ENCODE measurements around the gene FBXW9. TPM values are rescaled to one million over a fixed set of nuclear protein-coding genes. Genes with fewer than 3 reads are reported as not detected.

Gene FBXW9
- total and polyA plus RNA-seq, 2 of the 13 experiments (the other 11 are each of a cell fraction or from before 2014, with no cell fraction given): 5.7 to 6.1 TPM

- ChIA-PET POLR2A (interaction anchor here (1.0 to 1.3 kb wide), 2 partner anchors 29 kb away, joined by 5 to 10 read pairs; partner anchors contain the start of genes ZNF490 and ZNF791), CTCF (ENCODE audit: low intra/inter-chr PET ratio, low total read pairs) (interaction anchor here (1.1 to 1.4 kb wide), 2 partner anchors 32 to 76 kb away, joined by 3 to 5 read pairs; no protein-coding TSS in a partner anchor)
- no peaks in the 10 kb centered on the region for H3K79me2 ChIP-seq (ENCODE audit: insufficient read depth, low read length)
- no peaks in the 10 kb centered on the region for H3K27me3 ChIP-seq (ENCODE audit: control insufficient read depth in 1 of 2, insufficient read depth in 2 of 2, low read length in 2 of 2)
- H3K9ac ChIP-seq (ENCODE audit: insufficient read depth, low read depth, low read length): peak overlapping the region; percentile 59
- in situ Hi-C loops (cut with HindIII; ENCODE audit: extremely low pct_ligation_motif_present, low pct_unique_long_range_greater_than_20kb): no loop called here
- intact Hi-C loops (cut with micrococcal nuclease; ENCODE audit: unreplicated experiment): no loop called here
- H3K9me3 ChIP-seq (ENCODE audit: low read length): no peaks in the 10 kb centered on the region
- H3K27ac ChIP-seq (ENCODE audit: extremely low read length, insufficient read depth, low read length): peak overlapping the region; percentile 9
- WGBS (ENCODE audit: low lambda C conversion rate): 43% methylated on average over 29 of the region's 39 CpGs
- peak; percentile 67 for DNase-seq (ENCODE audit: low spot score)
- H3K36me3 ChIP-seq (replicated peaks in 1 of 2; ENCODE audit: control insufficient read depth in 1 of 2, insufficient read depth in 2 of 2, low read length in 2 of 2): no peaks in the 10 kb centered on the region
- peak overlapping the region in 2 of 3 experiments; percentile 42 to 46; a peak in 5 of 6 replicates for H3K4me3 ChIP-seq (replicated peaks in 1 of 3; ENCODE audit: insufficient read depth in 1 of 3, low read depth in 2 of 3, low read length in 3 of 3)
- H3K4me1 ChIP-seq (ENCODE audit: insufficient read depth, low read length): peaks cover 11% of the 10 kb centered on the region; the same call in 1 of the 2 replicates
- peak; percentile 72 for FAIRE-seq
- peak; percentile 93 for ATAC-seq
- no peaks in the 10 kb centered on the region for H4K20me1 ChIP-seq (ENCODE audit: insufficient read depth, low read length)
- TSS peak; percentile 55 for BruUV-seq (replicated peaks)
- H2AFZ ChIP-seq (ENCODE audit: low read length): peak overlapping the region; percentile 59
- H3K4me2 ChIP-seq (ENCODE audit: low read depth, low read length): peak overlapping the region; percentile 69
- TF ChIP-seq ZBTB34 (CRISPR knock-in tag; IDR thresholded peaks at IDR 0.05) (no peak), ZSCAN30 (CRISPR knock-in tag; IDR thresholded peaks at IDR 0.05) (no peak), ZNF598 (CRISPR knock-in tag; IDR thresholded peaks at IDR 0.05; ENCODE audit: borderline replicate concordance) (0 out of 2 replicates have a peak, but pooled peaks have one; percentile 77), ZNF883 (CRISPR knock-in tag; IDR thresholded peaks at IDR 0.05; ENCODE audit: not compliant biosample characterization) (peak; percentile 49), ZFX (CRISPR knock-in tag; IDR thresholded peaks at IDR 0.05; ENCODE audit: low read depth) (peak; percentile 57), KDM2A (CRISPR knock-in tag; IDR thresholded peaks at IDR 0.05; ENCODE audit: borderline replicate concordance, low read depth) (no peak; the same call in 1 of the 2 replicates), SSRP1 (CRISPR knock-in tag; IDR thresholded peaks at IDR 0.05) (no peak), PREB (CRISPR knock-in tag; IDR thresholded peaks at IDR 0.05) (no peak), ZNF639 (CRISPR knock-in tag; conservative IDR thresholded peaks at IDR 0.05) (no peak), HNRNPLL (IDR thresholded peaks at IDR 0.05; ENCODE audit: low read depth, low read length, poor library complexity, severe bottlenecking) (peak; percentile 48), HDAC6 (IDR thresholded peaks at IDR 0.05; ENCODE audit: low read depth, low read length) (no peak), RBAK (CRISPR knock-in tag; IDR thresholded peaks at IDR 0.05) (no peak), NRL (CRISPR knock-in tag; IDR thresholded peaks at IDR 0.05; ENCODE audit: borderline replicate concordance) (peak; percentile 50; the same call in 1 of the 2 replicates), ZGPAT (CRISPR knock-in tag; IDR thresholded peaks at IDR 0.05) (no peak), KLF9 (CRISPR knock-in tag; IDR thresholded peaks at IDR 0.05; ENCODE audit: low read depth) (no peak), ETV6 (CRISPR knock-in tag; conservative IDR thresholded peaks at IDR 0.05) (no peak)
Observed at GRCh38 chr19:12639901-12640613, 56.4 kb downstream of the FBXW9 start.
